ENCODE measurements around the gene DYRK1A.

GRCh38 chr21:37375866-37376574, 9.4 kb downstream of the DYRK1A start:
- TF ChIP-seq, protein P1, sequence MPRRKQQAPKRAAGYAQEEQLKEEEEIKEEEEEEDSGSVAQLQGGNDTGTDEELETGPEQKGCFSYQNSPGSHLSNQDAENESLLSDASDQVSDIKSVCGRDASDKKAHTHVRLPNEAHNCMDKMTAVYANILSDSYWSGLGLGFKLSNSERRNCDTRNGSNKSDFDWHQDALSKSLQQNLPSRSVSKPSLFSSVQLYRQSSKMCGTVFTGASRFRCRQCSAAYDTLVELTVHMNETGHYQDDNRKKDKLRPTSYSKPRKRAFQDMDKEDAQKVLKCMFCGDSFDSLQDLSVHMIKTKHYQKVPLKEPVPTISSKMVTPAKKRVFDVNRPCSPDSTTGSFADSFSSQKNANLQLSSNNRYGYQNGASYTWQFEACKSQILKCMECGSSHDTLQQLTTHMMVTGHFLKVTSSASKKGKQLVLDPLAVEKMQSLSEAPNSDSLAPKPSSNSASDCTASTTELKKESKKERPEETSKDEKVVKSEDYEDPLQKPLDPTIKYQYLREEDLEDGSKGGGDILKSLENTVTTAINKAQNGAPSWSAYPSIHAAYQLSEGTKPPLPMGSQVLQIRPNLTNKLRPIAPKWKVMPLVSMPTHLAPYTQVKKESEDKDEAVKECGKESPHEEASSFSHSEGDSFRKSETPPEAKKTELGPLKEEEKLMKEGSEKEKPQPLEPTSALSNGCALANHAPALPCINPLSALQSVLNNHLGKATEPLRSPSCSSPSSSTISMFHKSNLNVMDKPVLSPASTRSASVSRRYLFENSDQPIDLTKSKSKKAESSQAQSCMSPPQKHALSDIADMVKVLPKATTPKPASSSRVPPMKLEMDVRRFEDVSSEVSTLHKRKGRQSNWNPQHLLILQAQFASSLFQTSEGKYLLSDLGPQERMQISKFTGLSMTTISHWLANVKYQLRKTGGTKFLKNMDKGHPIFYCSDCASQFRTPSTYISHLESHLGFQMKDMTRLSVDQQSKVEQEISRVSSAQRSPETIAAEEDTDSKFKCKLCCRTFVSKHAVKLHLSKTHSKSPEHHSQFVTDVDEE (CRISPR knock-in tag; IDR thresholded peaks at IDR 0.05), result no peak
- no peak for TF ChIP-seq PATZ1 (CRISPR knock-in tag; IDR thresholded peaks at IDR 0.05; ENCODE audit: borderline replicate concordance)
